ENCODE results near the gene CREB3L4.

The CREB3L4 gene

GRCh38 chr1:153958961-153959260, 8.8 kb upstream of the CREB3L4 start:
- H3K9me3 ChIP-seq (ENCODE audit: control insufficient read depth in 5 of 5, low read length in 5 of 5), result no peaks in the 10 kb centered on the region
- peak overlapping the region; percentile 79 for H3K27ac ChIP-seq (ENCODE audit: low read depth, low read length)
- H3K9ac ChIP-seq (ENCODE audit: low read length in 5 of 5), result peak overlapping the region in 3 of 5 donors; percentile 93 to 97 (median 93)
- H3K27me3 ChIP-seq (ENCODE audit: control insufficient read depth in 5 of 5, insufficient read depth in 4 of 5, low read length in 5 of 5), result no peaks in the 10 kb centered on the region
- H3K4me1 ChIP-seq (ENCODE audit: control insufficient read depth in 5 of 5, insufficient read depth in 5 of 5, low read length in 5 of 5), result peaks cover 11 to 73% (median 64%) of the 10 kb centered on the region in 5 donors
- H3K4me3 ChIP-seq (ENCODE audit: low read depth in 1 of 5, low read length in 5 of 5), result peak overlapping the region in 4 of 5 donors; percentile 32 to 95 (median 91)
- H3K36me3 ChIP-seq (ENCODE audit: control insufficient read depth in 5 of 5, insufficient read depth in 5 of 5, low read length in 5 of 5), result peaks cover 0 to 29% (median 20%) of the 10 kb centered on the region in 5 donors

DNA sequence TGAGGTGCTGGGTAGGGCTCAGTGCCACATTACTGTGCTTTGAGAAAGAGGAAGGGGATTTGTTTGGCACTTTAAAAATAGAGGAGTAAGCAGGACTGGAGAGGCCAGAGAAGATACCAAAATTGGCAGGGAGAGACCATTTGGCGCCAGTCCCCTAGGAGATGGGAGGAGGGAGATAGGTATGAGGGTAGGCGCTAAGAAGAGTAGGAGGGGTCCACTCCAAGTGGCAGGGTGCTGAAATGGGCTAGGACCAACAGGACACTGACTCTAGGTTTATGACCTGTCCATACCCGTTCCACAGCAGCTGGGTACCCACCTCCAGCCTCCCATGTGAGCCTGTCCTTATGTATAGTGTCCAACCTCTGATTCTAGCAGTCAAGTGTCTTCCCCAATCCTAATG, 8.2 kb upstream of the CREB3L4 start:
- no peak overlapping the region for H3K4me3 ChIP-seq (ENCODE audit: low read depth in 1 of 5, low read length in 5 of 5)
- H3K27ac ChIP-seq (ENCODE audit: low read depth, low read length), result peak overlapping the region; percentile 79
- peak overlapping the region in 1 of 5 donors; percentile 97 for H3K9ac ChIP-seq (ENCODE audit: low read length in 5 of 5)
- H3K4me1 ChIP-seq (ENCODE audit: control insufficient read depth in 5 of 5, insufficient read depth in 5 of 5, low read length in 5 of 5), result peaks cover 11 to 77% (median 70%) of the 10 kb centered on the region in 5 donors
- H3K36me3 ChIP-seq (ENCODE audit: control insufficient read depth in 5 of 5, insufficient read depth in 5 of 5, low read length in 5 of 5), result peaks cover 0 to 24% (median 17%) of the 10 kb centered on the region in 5 donors
- H3K27me3 ChIP-seq (ENCODE audit: control insufficient read depth in 5 of 5, insufficient read depth in 4 of 5, low read length in 5 of 5), result no peaks in the 10 kb centered on the region
- H3K9me3 ChIP-seq (ENCODE audit: control insufficient read depth in 5 of 5, low read length in 5 of 5), result no peaks in the 10 kb centered on the region

GRCh38 chr1:153960206-153960605, 7.5 kb upstream of the CREB3L4 start:
- Histone ChIP-seq H3K9me3 (ENCODE audit: control insufficient read depth in 5 of 5, low read length in 5 of 5) (no peaks in the 10 kb centered on the region), H3K27me3 (ENCODE audit: control insufficient read depth in 5 of 5, insufficient read depth in 4 of 5, low read length in 5 of 5) (no peaks in the 10 kb centered on the region), H3K36me3 (ENCODE audit: control insufficient read depth in 5 of 5, insufficient read depth in 5 of 5, low read length in 5 of 5) (peaks cover 0 to 20% (median 12%) of the 10 kb centered on the region in 5 donors), H3K27ac (ENCODE audit: low read depth, low read length) (no peak overlapping the region), H3K9ac (ENCODE audit: low read length in 5 of 5) (no peak overlapping the region), H3K4me3 (ENCODE audit: low read depth in 1 of 5, low read length in 5 of 5) (no peak overlapping the region), H3K4me1 (ENCODE audit: control insufficient read depth in 5 of 5, insufficient read depth in 5 of 5, low read length in 5 of 5) (peaks cover 11 to 77% (median 70%) of the 10 kb centered on the region in 5 donors)

DNA sequence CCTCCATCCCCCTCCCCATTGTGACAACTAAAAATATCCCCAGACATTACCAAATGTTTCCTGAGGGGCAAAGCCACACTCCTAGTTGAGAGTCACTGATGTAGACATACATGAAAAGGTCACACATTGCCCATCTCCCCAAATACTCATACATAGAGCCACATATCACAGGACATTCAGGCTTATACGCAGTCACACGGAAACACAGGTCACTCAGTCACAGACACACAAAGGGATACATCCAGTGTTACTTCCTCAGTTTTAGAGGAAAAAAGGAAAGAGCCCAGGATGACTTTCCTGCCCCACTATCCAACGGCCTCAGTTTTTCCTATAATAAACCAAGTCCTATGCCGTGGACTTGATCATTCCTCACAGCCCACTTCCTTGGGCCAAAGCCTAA, 6.3 kb upstream of the CREB3L4 start:
- Histone ChIP-seq H3K9ac (ENCODE audit: low read length in 5 of 5) (peak overlapping the region in 3 of 5 donors; percentile 9 to 42 (median 14)), H3K36me3 (ENCODE audit: control insufficient read depth in 5 of 5, insufficient read depth in 5 of 5, low read length in 5 of 5) (peaks cover 0 to 20% (median 12%) of the 10 kb centered on the region in 5 donors), H3K27me3 (ENCODE audit: control insufficient read depth in 5 of 5, insufficient read depth in 4 of 5, low read length in 5 of 5) (no peaks in the 10 kb centered on the region), H3K4me3 (ENCODE audit: low read depth in 1 of 5, low read length in 5 of 5) (no peak overlapping the region), H3K4me1 (ENCODE audit: control insufficient read depth in 5 of 5, insufficient read depth in 5 of 5, low read length in 5 of 5) (peaks cover 9 to 76% (median 63%) of the 10 kb centered on the region in 5 donors), H3K27ac (ENCODE audit: low read depth, low read length) (peak overlapping the region; percentile 96), H3K9me3 (ENCODE audit: control insufficient read depth in 5 of 5, low read length in 5 of 5) (no peaks in the 10 kb centered on the region)

- Histone ChIP-seq H3K9me3 (ENCODE audit: control insufficient read depth in 5 of 5, low read length in 5 of 5) (no peaks in the 10 kb centered on the region), H3K36me3 (ENCODE audit: control insufficient read depth in 5 of 5, insufficient read depth in 5 of 5, low read length in 5 of 5) (peaks cover 0 to 20% (median 12%) of the 10 kb centered on the region in 5 donors), H3K4me3 (ENCODE audit: low read depth in 1 of 5, low read length in 5 of 5) (peak overlapping the region; percentile 83 to 93 (median 86)), H3K9ac (ENCODE audit: low read length in 5 of 5) (peak overlapping the region; percentile 82 to 99 (median 93)), H3K27me3 (ENCODE audit: control insufficient read depth in 5 of 5, insufficient read depth in 4 of 5, low read length in 5 of 5) (no peaks in the 10 kb centered on the region), H3K27ac (ENCODE audit: low read depth, low read length) (peak overlapping the region; percentile 96), H3K4me1 (ENCODE audit: control insufficient read depth in 5 of 5, insufficient read depth in 5 of 5, low read length in 5 of 5) (peaks cover 9 to 74% (median 60%) of the 10 kb centered on the region in 5 donors)
Measured at GRCh38 chr1:153962088-153963029, 5.3 kb upstream of the CREB3L4 start.

GRCh38 chr1:153963030-153963849, 4.5 kb upstream of the CREB3L4 start, which contains the start of gene SLC39A1:
Gene SLC39A1 (minus strand): TSS chr1:153963537. CDS start chr1:153962715, 822 bp downstream.
- H3K9ac ChIP-seq (ENCODE audit: low read length in 5 of 5), result peak within 1 kb of the TSS; percentile 87 to 99 (median 93)
- H3K36me3 ChIP-seq (ENCODE audit: control insufficient read depth in 5 of 5, insufficient read depth in 5 of 5, low read length in 5 of 5), result peaks cover 0 to 20% (median 12%) of the 10 kb centered on the region in 5 donors
- H3K4me3 ChIP-seq (ENCODE audit: low read depth in 1 of 5, low read length in 5 of 5), result peak within 1 kb of the TSS; percentile 83 to 93 (median 86)
- H3K27me3 ChIP-seq (ENCODE audit: control insufficient read depth in 5 of 5, insufficient read depth in 4 of 5, low read length in 5 of 5), result no peaks in the 10 kb centered on the region
- H3K4me1 ChIP-seq (ENCODE audit: control insufficient read depth in 5 of 5, insufficient read depth in 5 of 5, low read length in 5 of 5), result peaks cover 9 to 73% (median 60%) of the 10 kb centered on the region in 5 donors
- no peaks in the 10 kb centered on the region for H3K9me3 ChIP-seq (ENCODE audit: control insufficient read depth in 5 of 5, low read length in 5 of 5)
- peak within 1 kb of the TSS; percentile 96 for H3K27ac ChIP-seq (ENCODE audit: low read depth, low read length)

DNA sequence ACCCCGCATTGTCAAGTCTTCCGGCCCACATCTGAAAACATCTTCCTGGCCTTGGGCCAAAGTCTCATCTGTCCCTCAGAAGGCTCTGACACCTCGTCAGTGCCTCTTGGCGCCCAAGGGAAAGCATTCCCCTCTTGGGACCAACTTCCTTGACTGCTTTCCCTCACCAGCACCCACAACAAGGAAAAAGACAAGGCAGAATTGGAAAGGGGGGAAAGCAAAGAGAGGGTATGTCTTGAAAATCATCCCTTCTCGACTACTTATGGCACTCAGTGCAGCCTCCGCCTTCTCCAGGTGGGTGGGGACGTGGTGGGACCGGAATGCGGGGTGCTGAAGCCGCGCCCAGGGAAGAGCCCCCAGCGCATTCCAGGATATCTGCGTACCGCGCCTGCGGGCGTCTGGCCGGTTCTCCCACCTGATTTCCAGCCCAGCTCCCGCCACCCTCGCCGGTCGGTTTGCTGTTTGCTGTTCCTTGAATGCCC, 3.8 kb upstream of the CREB3L4 start:
- Histone ChIP-seq H3K9me3 (ENCODE audit: control insufficient read depth in 5 of 5, low read length in 5 of 5) (no peaks in the 10 kb centered on the region), H3K4me1 (ENCODE audit: control insufficient read depth in 5 of 5, insufficient read depth in 5 of 5, low read length in 5 of 5) (peaks cover 9 to 77% (median 62%) of the 10 kb centered on the region in 5 donors), H3K27me3 (ENCODE audit: control insufficient read depth in 5 of 5, insufficient read depth in 4 of 5, low read length in 5 of 5) (no peaks in the 10 kb centered on the region), H3K36me3 (ENCODE audit: control insufficient read depth in 5 of 5, insufficient read depth in 5 of 5, low read length in 5 of 5) (peaks cover 0 to 20% (median 12%) of the 10 kb centered on the region in 5 donors), H3K9ac (ENCODE audit: low read length in 5 of 5) (peak overlapping the region; percentile 44 to 99 (median 92)), H3K4me3 (ENCODE audit: low read depth in 1 of 5, low read length in 5 of 5) (peak overlapping the region; percentile 60 to 86 (median 86)), H3K27ac (ENCODE audit: low read depth, low read length) (peak overlapping the region; percentile 96)

GRCh38 chr1:153968000-153968363, 280 bp downstream of the CREB3L4 start:
- H3K9me3 ChIP-seq (ENCODE audit: control insufficient read depth in 5 of 5, low read length in 5 of 5), result no peaks in the 10 kb centered on the region
- H3K27me3 ChIP-seq (ENCODE audit: control insufficient read depth in 5 of 5, insufficient read depth in 4 of 5, low read length in 5 of 5), result no peaks in the 10 kb centered on the region
- peaks cover 0 to 43% (median 32%) of the 10 kb centered on the region in 5 donors for H3K4me1 ChIP-seq (ENCODE audit: control insufficient read depth in 5 of 5, insufficient read depth in 5 of 5, low read length in 5 of 5)
- H3K27ac ChIP-seq (ENCODE audit: low read depth, low read length), result peak overlapping the region; percentile 92
- peak overlapping the region; percentile 63 to 77 (median 76) for H3K9ac ChIP-seq (ENCODE audit: low read length in 5 of 5)
- H3K4me3 ChIP-seq (ENCODE audit: low read depth in 1 of 5, low read length in 5 of 5), result peak overlapping the region; percentile 64 to 81 (median 78)
- peaks cover 0 to 3% (median under 1%) of the 10 kb centered on the region in 5 donors for H3K36me3 ChIP-seq (ENCODE audit: control insufficient read depth in 5 of 5, insufficient read depth in 5 of 5, low read length in 5 of 5)

DNA sequence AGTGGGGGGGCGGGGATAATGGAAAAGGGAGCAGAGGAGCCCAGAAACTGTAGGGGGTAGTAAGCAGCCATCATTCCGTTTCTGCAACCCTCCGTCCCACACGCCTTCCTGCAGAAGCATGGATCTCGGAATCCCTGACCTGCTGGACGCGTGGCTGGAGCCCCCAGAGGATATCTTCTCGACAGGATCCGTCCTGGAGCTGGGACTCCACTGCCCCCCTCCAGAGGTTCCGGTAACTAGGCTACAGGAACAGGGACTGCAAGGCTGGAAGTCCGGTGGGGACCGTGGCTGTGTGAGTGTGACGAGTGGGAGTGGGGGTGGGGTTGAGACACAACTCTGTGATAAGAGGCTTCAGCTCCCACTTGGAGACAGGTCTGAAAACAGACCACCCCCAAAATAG, 706 bp downstream of the CREB3L4 start:
- no peaks in the 10 kb centered on the region for H3K27me3 ChIP-seq (ENCODE audit: control insufficient read depth in 5 of 5, insufficient read depth in 4 of 5, low read length in 5 of 5)
- H3K9me3 ChIP-seq (ENCODE audit: control insufficient read depth in 5 of 5, low read length in 5 of 5), result no peaks in the 10 kb centered on the region
- peaks cover 0 to 40% (median 30%) of the 10 kb centered on the region in 5 donors for H3K4me1 ChIP-seq (ENCODE audit: control insufficient read depth in 5 of 5, insufficient read depth in 5 of 5, low read length in 5 of 5)
- peaks cover 0 to 7% (median 5%) of the 10 kb centered on the region in 5 donors for H3K36me3 ChIP-seq (ENCODE audit: control insufficient read depth in 5 of 5, insufficient read depth in 5 of 5, low read length in 5 of 5)
- peak overlapping the region; percentile 92 for H3K27ac ChIP-seq (ENCODE audit: low read depth, low read length)
- H3K4me3 ChIP-seq (ENCODE audit: low read depth in 1 of 5, low read length in 5 of 5), result peak overlapping the region; percentile 64 to 81 (median 78)
- H3K9ac ChIP-seq (ENCODE audit: low read length in 5 of 5), result peak overlapping the region in 2 of 5 donors; percentile 46 to 77
